ENCODE results near the gene FHOD3.

DNA sequence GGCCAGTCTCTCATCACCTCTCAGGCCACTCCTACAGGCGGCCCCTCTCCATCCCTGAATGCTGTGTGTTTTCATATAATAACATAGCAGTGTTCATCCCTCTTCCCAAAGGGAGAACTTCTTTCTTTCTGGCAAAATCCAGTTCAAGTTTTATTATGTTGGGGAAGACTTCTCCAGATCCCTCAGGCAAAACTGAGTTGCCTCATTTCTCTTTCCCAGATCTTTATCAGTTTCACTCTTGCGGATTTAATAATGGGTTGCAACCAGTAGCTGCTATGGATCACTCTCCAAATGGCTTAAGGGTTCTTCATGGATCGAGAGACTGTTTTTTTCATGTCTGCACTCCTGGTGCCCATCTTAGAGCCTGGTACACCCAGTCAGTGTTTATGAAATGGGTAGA, 129.9 kb downstream of the FHOD3 start:
- TF ChIP-seq, protein P1, sequence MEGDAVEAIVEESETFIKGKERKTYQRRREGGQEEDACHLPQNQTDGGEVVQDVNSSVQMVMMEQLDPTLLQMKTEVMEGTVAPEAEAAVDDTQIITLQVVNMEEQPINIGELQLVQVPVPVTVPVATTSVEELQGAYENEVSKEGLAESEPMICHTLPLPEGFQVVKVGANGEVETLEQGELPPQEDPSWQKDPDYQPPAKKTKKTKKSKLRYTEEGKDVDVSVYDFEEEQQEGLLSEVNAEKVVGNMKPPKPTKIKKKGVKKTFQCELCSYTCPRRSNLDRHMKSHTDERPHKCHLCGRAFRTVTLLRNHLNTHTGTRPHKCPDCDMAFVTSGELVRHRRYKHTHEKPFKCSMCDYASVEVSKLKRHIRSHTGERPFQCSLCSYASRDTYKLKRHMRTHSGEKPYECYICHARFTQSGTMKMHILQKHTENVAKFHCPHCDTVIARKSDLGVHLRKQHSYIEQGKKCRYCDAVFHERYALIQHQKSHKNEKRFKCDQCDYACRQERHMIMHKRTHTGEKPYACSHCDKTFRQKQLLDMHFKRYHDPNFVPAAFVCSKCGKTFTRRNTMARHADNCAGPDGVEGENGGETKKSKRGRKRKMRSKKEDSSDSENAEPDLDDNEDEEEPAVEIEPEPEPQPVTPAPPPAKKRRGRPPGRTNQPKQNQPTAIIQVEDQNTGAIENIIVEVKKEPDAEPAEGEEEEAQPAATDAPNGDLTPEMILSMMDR (IDR thresholded peaks at IDR 0.05; ENCODE audit: low read depth, low read length, missing input control), result no peak
- TF ChIP-seq, protein P2, sequence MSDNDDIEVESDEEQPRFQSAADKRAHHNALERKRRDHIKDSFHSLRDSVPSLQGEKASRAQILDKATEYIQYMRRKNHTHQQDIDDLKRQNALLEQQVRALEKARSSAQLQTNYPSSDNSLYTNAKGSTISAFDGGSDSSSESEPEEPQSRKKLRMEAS (IDR thresholded peaks at IDR 0.05), result no peak
- TF ChIP-seq, protein P3, sequence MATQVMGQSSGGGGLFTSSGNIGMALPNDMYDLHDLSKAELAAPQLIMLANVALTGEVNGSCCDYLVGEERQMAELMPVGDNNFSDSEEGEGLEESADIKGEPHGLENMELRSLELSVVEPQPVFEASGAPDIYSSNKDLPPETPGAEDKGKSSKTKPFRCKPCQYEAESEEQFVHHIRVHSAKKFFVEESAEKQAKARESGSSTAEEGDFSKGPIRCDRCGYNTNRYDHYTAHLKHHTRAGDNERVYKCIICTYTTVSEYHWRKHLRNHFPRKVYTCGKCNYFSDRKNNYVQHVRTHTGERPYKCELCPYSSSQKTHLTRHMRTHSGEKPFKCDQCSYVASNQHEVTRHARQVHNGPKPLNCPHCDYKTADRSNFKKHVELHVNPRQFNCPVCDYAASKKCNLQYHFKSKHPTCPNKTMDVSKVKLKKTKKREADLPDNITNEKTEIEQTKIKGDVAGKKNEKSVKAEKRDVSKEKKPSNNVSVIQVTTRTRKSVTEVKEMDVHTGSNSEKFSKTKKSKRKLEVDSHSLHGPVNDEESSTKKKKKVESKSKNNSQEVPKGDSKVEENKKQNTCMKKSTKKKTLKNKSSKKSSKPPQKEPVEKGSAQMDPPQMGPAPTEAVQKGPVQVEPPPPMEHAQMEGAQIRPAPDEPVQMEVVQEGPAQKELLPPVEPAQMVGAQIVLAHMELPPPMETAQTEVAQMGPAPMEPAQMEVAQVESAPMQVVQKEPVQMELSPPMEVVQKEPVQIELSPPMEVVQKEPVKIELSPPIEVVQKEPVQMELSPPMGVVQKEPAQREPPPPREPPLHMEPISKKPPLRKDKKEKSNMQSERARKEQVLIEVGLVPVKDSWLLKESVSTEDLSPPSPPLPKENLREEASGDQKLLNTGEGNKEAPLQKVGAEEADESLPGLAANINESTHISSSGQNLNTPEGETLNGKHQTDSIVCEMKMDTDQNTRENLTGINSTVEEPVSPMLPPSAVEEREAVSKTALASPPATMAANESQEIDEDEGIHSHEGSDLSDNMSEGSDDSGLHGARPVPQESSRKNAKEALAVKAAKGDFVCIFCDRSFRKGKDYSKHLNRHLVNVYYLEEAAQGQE (IDR thresholded peaks at IDR 0.05), result no peak
- no peak for TF ChIP-seq TAF1 (conservative IDR thresholded peaks at IDR 0.05)
- TF ChIP-seq, protein P4, sequence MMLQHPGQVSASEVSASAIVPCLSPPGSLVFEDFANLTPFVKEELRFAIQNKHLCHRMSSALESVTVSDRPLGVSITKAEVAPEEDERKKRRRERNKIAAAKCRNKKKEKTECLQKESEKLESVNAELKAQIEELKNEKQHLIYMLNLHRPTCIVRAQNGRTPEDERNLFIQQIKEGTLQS (IDR thresholded peaks at IDR 0.05), result no peak
